PC-9 (cell line): ENCODE results near the gene PHLPP1. TPM values are rescaled to one million over a fixed set of nuclear protein-coding genes. Genes with fewer than 3 reads are reported as not detected.
A peak's percentile ranks its signal among the peaks of the same experiment; 100 is the strongest.

ENCODE experiments used
- BruUV-seq: library from RNA; stranded (reverse); fragments of 400-500 nt; replicated peaks from 2 replicates; lab custom pipeline; 2021; lab: Mats Ljungman, UMichigan
- CTCF ChIA-PET: fragments of 300-600 bp; sonication (Branson Sonifier 250); formaldehyde crosslinking; loops from one replicate; lab custom pipeline; 2022; ENCODE audit warnings: antibody characterized with exemption; lab: Charles Lee
- POLR2A ChIA-PET: fragments of 300-600 bp; sonication (Branson Sonifier 250); formaldehyde crosslinking; loops from one replicate; lab custom pipeline; 2022; ENCODE audit warnings: antibody characterized with exemption; ENCODE audit not compliant: unreplicated experiment; lab: Charles Lee
- DNase-seq, 2 experiments: peaks; one replicate each; pipeline versions ENCODE4 v3.0.0 to v3.0.0-alpha.2; 2015 to 2022; ENCODE audit warnings: mixed read lengths in 1 of 2
- H2AFZ ChIP-seq: fragments of 200-600 bp; sonication (generic); 2 replicates; pipeline ENCODE4 v1.8.1; 2017; ENCODE audit warnings: antibody characterized with exemption
- H3F3A ChIP-seq: fragments of 200-600 bp; sonication (generic); 2 replicates; pipeline ENCODE4 v1.8.1; 2017; ENCODE audit warnings: antibody characterized with exemption, mild to moderate bottlenecking, low read depth; ENCODE audit not compliant: insufficient read depth
- H3K27ac ChIP-seq: fragments of 200-600 bp; sonication (generic); 2 replicates; pipeline ENCODE4 v1.6.1; 2016; ENCODE audit warnings: mixed run types
- H3K27me3 ChIP-seq: fragments of 200-600 bp; sonication (generic); 2 replicates; pipeline ENCODE4 v1.6.1; 2016; ENCODE audit warnings: low read depth, mixed run types; ENCODE audit not compliant: insufficient read depth
- H3K36me3 ChIP-seq: fragments of 200-600 bp; sonication (generic); 2 replicates; pipeline ENCODE4 v1.6.1; 2016; ENCODE audit warnings: low read depth, mixed run types
- H3K4me1 ChIP-seq: fragments of 200-600 bp; sonication (generic); replicated peaks from 2 replicates; pipeline ENCODE4 v1.6.1; 2016; ENCODE audit warnings: mixed run types; ENCODE audit not compliant: insufficient read depth
- H3K4me2 ChIP-seq: fragments of 200-600 bp; sonication (generic); 2 replicates; pipeline ENCODE4 v1.6.1; 2017; ENCODE audit warnings: mixed run types
- H3K4me3 ChIP-seq: fragments of 200-600 bp; sonication (generic); 2 replicates; pipeline ENCODE4 v1.6.1; 2016; ENCODE audit warnings: mixed run types
- H3K79me2 ChIP-seq: fragments of 200-600 bp; sonication (generic); 2 replicates; pipeline ENCODE4 v1.6.1; 2017; ENCODE audit warnings: low read depth, mixed run types
- H3K9me2 ChIP-seq: fragments of 200-600 bp; sonication (generic); 2 replicates; pipeline ENCODE4 v1.8.1; 2017; ENCODE audit warnings: mild to moderate bottlenecking; ENCODE audit not compliant: insufficient read depth
- H3K9me3 ChIP-seq: fragments of 200-600 bp; sonication (generic); 2 replicates; pipeline ENCODE4 v1.8.1; 2016; ENCODE audit warnings: low read depth; ENCODE audit not compliant: insufficient read depth
- H4K20me1 ChIP-seq: fragments of 200-600 bp; sonication (generic); 2 replicates; pipeline ENCODE4 v1.8.1; 2017; ENCODE audit not compliant: insufficient read depth
- CTCF ChIP-seq: fragments of 200-600 bp; sonication (generic); conservative IDR thresholded peaks from 2 replicates; pipeline ENCODE4 v1.6.1; 2017; ENCODE audit warnings: mixed run types, antibody characterized with exemption, mild to moderate bottlenecking, moderate library complexity
- EZH2 ChIP-seq: fragments of 200-600 bp; sonication (generic); IDR thresholded peaks from 2 replicates; pipeline ENCODE4 v1.8.0; 2017; ENCODE audit warnings: antibody characterized with exemption, low read depth
- intact Hi-C: fragments of 100-400 bp; cut with micrococcal nuclease; formaldehyde crosslinking; loops from one replicate; pipeline ENCODE4 v1.10.0; 2022; ENCODE audit not compliant: unreplicated experiment
- total RNA-seq: library from RNA; stranded (reverse); gene quantifications from 2 replicates; pipeline ENCODE4 v1.2.3, GENCODE V29; 2021

PHLPP1 gene
- total RNA-seq, 1 experiment from 2014 or later, result 21.1 TPM

GRCh38 chr18:62796216-62796621 is 80.9 kb downstream of the PHLPP1 start:
- no peak overlapping the region for H3K27ac ChIP-seq
- peaks cover 12% of the 10 kb centered on the region for H3F3A ChIP-seq
- ChIA-PET CTCF (interaction anchor here (0.6 kb wide), 1 partner anchor 81 kb away, joined by 3 read pairs; the partner anchor contains the start of gene PHLPP1), POLR2A (interaction anchor here (0.6 kb wide), 1 partner anchor 231 kb away, joined by 3 read pairs; no protein-coding TSS in a partner anchor)
- intact Hi-C loops, result no loop called here
- peaks cover 36% of the 10 kb centered on the region for H3K4me1 ChIP-seq
- no peaks in the 10 kb centered on the region for H3K27me3 ChIP-seq
- no peaks in the 10 kb centered on the region for H3K9me3 ChIP-seq
- no peak overlapping the region for H3K4me3 ChIP-seq
- BruUV-seq, result no TSS peak
- TF ChIP-seq EZH2 (no peak), CTCF (no peak)
- DNase-seq, result no peak
- peaks cover 65% of the 10 kb centered on the region for H3K79me2 ChIP-seq
- no peak overlapping the region for H2AFZ ChIP-seq
- H3K9me2 ChIP-seq, result no peaks in the 10 kb centered on the region
- no peaks in the 10 kb centered on the region for H4K20me1 ChIP-seq
- no peaks in the 10 kb centered on the region for H3K36me3 ChIP-seq
- no peak overlapping the region for H3K4me2 ChIP-seq

DNA sequence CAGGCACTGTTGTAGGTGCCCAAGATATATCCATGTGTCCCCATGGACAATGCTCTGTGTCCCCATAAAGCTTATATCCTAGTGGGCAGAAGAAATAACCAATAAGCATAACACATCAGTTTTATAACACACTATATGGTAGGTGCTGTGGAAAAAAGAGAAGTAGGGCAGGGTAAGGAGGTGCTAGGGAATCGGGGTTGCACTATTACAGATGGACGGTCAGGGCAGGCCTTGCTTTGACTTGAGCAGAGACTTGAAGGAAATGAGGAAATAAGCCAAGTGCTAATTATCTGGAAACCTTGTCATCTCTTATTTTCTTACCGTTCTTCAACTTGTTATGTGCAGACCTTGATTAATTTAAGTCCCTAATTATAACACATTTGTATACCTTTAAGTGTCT is 82.0 kb downstream of the PHLPP1 start:
- no peak for TF ChIP-seq CTCF
- no peak for TF ChIP-seq EZH2
- Histone ChIP-seq H4K20me1 (no peaks in the 10 kb centered on the region), H3K4me3 (no peak overlapping the region), H2AFZ (no peak overlapping the region), H3K9me3 (no peaks in the 10 kb centered on the region), H3K27me3 (no peaks in the 10 kb centered on the region), H3F3A (peaks cover 19% of the 10 kb centered on the region), H3K79me2 (peaks cover 71% of the 10 kb centered on the region), H3K9me2 (no peaks in the 10 kb centered on the region), H3K4me1 (peaks cover 47% of the 10 kb centered on the region), H3K36me3 (no peaks in the 10 kb centered on the region), H3K4me2 (no peak overlapping the region), H3K27ac (no peak overlapping the region)
- BruUV-seq, result no TSS peak
- intact Hi-C loops, result no loop called here
- ChIA-PET CTCF (no interaction called here), POLR2A (no interaction called here)
- DNase-seq, result no peak

- ChIA-PET CTCF (no interaction called here), POLR2A (no interaction called here)
- peak overlapping the region; percentile 62 for H3K4me2 ChIP-seq
- no peaks in the 10 kb centered on the region for H4K20me1 ChIP-seq
- H3K27me3 ChIP-seq, result no peaks in the 10 kb centered on the region
- no peak for DNase-seq
- peaks cover 45% of the 10 kb centered on the region for H3K4me1 ChIP-seq
- no peak for TF ChIP-seq EZH2
- TF ChIP-seq CTCF, result no peak
- H3K79me2 ChIP-seq, result peaks cover 77% of the 10 kb centered on the region
- intact Hi-C loops, result loop anchor here (2.0 to 5.0 kb wide), 3 partner anchors 41 to 157 kb away; partner anchors contain the start of gene PHLPP1
- no peaks in the 10 kb centered on the region for H3K9me3 ChIP-seq
- H3K9me2 ChIP-seq, result no peaks in the 10 kb centered on the region
- peak overlapping the region; percentile 70 for H3K27ac ChIP-seq
- no TSS peak for BruUV-seq
- no peak overlapping the region for H2AFZ ChIP-seq
- H3F3A ChIP-seq, result peaks cover 19% of the 10 kb centered on the region
- H3K4me3 ChIP-seq, result peak overlapping the region; percentile 21; the same call in 1 of the 2 replicates
- H3K36me3 ChIP-seq, result no peaks in the 10 kb centered on the region
These were observed 84.6 kb downstream of the PHLPP1 start for GRCh38 chr18:62799977-62800376.
